GM12878 (cell line): ENCODE measurements around the gene BRD9. TPM values are rescaled to one million over a fixed set of nuclear protein-coding genes. Genes with fewer than 3 reads are reported as not detected.

Experiments
- ATAC-seq: fragments of 200-7000 bp; cut with Tn5 transposase; 3 replicates; pipeline ENCODE4 v1.9.1; 2020; ENCODE audit warnings: mild to moderate bottlenecking, moderate library complexity
- BruUV-seq: library from RNA; stranded (reverse); fragments of 400-500 nt; replicated peaks from 2 replicates; lab custom pipeline; 2021; lab: Mats Ljungman, UMichigan
- CTCF ChIA-PET: fragments of 300-600 bp; sonication (Branson Sonifier 250); formaldehyde crosslinking; extraction: SDS; loops from one replicate; lab custom pipeline; 2021; ENCODE audit warnings: inconsistent platforms; lab: Yijun Ruan, JAX
- POLR2A ChIA-PET: fragments of 350-600 bp; formaldehyde crosslinking; extraction: SDS; loops from one replicate; lab custom pipeline; 2021; ENCODE audit warnings: inconsistent platforms; lab: Charles Lee
- RAD21 ChIA-PET: fragments of 300-600 bp; sonication (Branson Sonifier 250); formaldehyde crosslinking; loops from one replicate; lab custom pipeline; 2023; ENCODE audit warnings: antibody characterized with exemption; ENCODE audit not compliant: unreplicated experiment; lab: Charles Lee
- SMC1A ChIA-PET: fragments of 300-600 bp; sonication (Branson Sonifier 250); formaldehyde crosslinking; loops from one replicate; lab custom pipeline; 2023; ENCODE audit not compliant: unreplicated experiment, uncharacterized antibody; lab: Charles Lee
- DNase-seq: peaks from one replicate; pipeline ENCODE4 v3.0.0-alpha.2; 2011; ENCODE audit warnings: low read depth, low spot score
- FAIRE-seq: peaks from 3 replicates; lab custom pipeline; 2011; peaks lifted over from hg19 to GRCh38; lab: Jason Lieb, UNC
- H2AFZ ChIP-seq: 2 replicates; pipeline ENCODE4 v1.6.0; 2011; ENCODE audit warnings: low read depth, low read length, control low read depth; ENCODE audit not compliant: control insufficient read depth
- H3K27ac ChIP-seq: 2 replicates; pipeline ENCODE4 v1.5.1; 2011; ENCODE audit warnings: control low read depth; ENCODE audit not compliant: control insufficient read depth, insufficient read depth
- H3K27me3 ChIP-seq, 2 experiments: replicated peaks in 1 of 2; 2 replicates each; pipeline versions ENCODE4 v1.6.0 to v1.6.1; 2011; ENCODE audit warnings: low read length in 1 of 2; ENCODE audit not compliant: control insufficient read depth in 2 of 2, insufficient read depth in 2 of 2
- H3K36me3 ChIP-seq, 2 experiments: 2 replicates each; pipeline ENCODE4 v1.5.1; 2011; ENCODE audit warnings: low read length in 1 of 2; ENCODE audit not compliant: control insufficient read depth in 2 of 2, insufficient read depth in 2 of 2
- H3K4me1 ChIP-seq: 2 replicates; pipeline ENCODE4 v1.6.1; 2011; ENCODE audit warnings: mild to moderate bottlenecking, low read length, moderate library complexity, mixed read lengths; ENCODE audit not compliant: control insufficient read depth, insufficient read depth
- H3K4me2 ChIP-seq: 2 replicates; pipeline ENCODE4 v1.6.0; 2011; ENCODE audit warnings: control low read depth; ENCODE audit not compliant: control insufficient read depth, insufficient read depth
- H3K4me3 ChIP-seq: fragments of 200-600 bp; sonication (generic); 2 replicates; pipeline ENCODE4 v1.5.1; 2016
- H3K79me2 ChIP-seq: 2 replicates; pipeline ENCODE4 v1.6.0; 2011; ENCODE audit warnings: low read length; ENCODE audit not compliant: control insufficient read depth, insufficient read depth
- H3K9ac ChIP-seq: 2 replicates; pipeline ENCODE4 v1.8.0; 2011; ENCODE audit warnings: low read length, control low read depth, mixed read lengths; ENCODE audit not compliant: control insufficient read depth, insufficient read depth
- H3K9me3 ChIP-seq: replicated peaks from 3 replicates; pipeline ENCODE4 v1.5.1; 2011; ENCODE audit warnings: mild to moderate bottlenecking, low read length; ENCODE audit not compliant: control insufficient read depth, insufficient read depth
- H4K20me1 ChIP-seq: 2 replicates; pipeline ENCODE4 v1.6.0; 2011; ENCODE audit not compliant: control insufficient read depth, insufficient read depth
- CEBPB ChIP-seq, 2 experiments: fragments of 150-350 bp in 1 of 2; IDR thresholded peaks; 2 replicates each; pipeline ENCODE4 v1.6.1; 2012 to 2014; ENCODE audit warnings: low read depth in 2 of 2, low read length in 2 of 2, borderline replicate concordance in 1 of 2, inconsistent platforms in 1 of 2
- ESRRA ChIP-seq: IDR thresholded peaks from 2 replicates; pipeline ENCODE4 v1.6.1; 2012; ENCODE audit warnings: mild to moderate bottlenecking, low read length, improper control_type of control experiment
- FOXM1 ChIP-seq: IDR thresholded peaks from 2 replicates; pipeline ENCODE4 v1.6.1; 2012; ENCODE audit warnings: low read depth, mild to moderate bottlenecking, inconsistent platforms, low read length, moderate library complexity
- MEF2A ChIP-seq: IDR thresholded peaks from 2 replicates; pipeline ENCODE4 v1.6.1; 2011; ENCODE audit warnings: low read depth, mild to moderate bottlenecking, low read length, moderate library complexity; ENCODE audit not compliant: insufficient read depth
- NFYA ChIP-seq: IDR thresholded peaks from 2 replicates; pipeline ENCODE4 v1.6.1; 2011; ENCODE audit warnings: low read depth, mild to moderate bottlenecking, low read length, improper control_type of control experiment, borderline replicate concordance
- NR2C2 ChIP-seq: IDR thresholded peaks from 2 replicates; pipeline ENCODE4 v1.6.1; 2011; ENCODE audit warnings: borderline replicate concordance, low read depth; ENCODE audit not compliant: control insufficient read depth, insufficient read length
- RB1 ChIP-seq: fragments of 450-650 bp; formaldehyde crosslinking; IDR thresholded peaks from 2 replicates; pipeline ENCODE4 v1.6.1; 2017; ENCODE audit warnings: mild to moderate bottlenecking, borderline replicate concordance
- SMC3 ChIP-seq: IDR thresholded peaks from 2 replicates; pipeline ENCODE4 v1.6.1; 2011; ENCODE audit warnings: low read length, improper control_type of control experiment, borderline replicate concordance
- TARDBP ChIP-seq: IDR thresholded peaks from 2 replicates; pipeline ENCODE4 v1.6.1; 2016; ENCODE audit warnings: borderline replicate concordance
- TBL1XR1 ChIP-seq: IDR thresholded peaks from 2 replicates; pipeline ENCODE4 v1.6.1; 2012; ENCODE audit warnings: low read depth, low read length, improper control_type of control experiment
- TCF3 ChIP-seq: IDR thresholded peaks from 2 replicates; pipeline ENCODE4 v1.6.1; 2012; ENCODE audit warnings: low read depth, mild to moderate bottlenecking, low read length, borderline replicate concordance; ENCODE audit not compliant: insufficient read depth
- WGBS: methylation state at CpG from one replicate; pipeline ENCODE4 v1.1.6; 2016; ENCODE audit warnings: low lambda C conversion rate; ENCODE audit not compliant: insufficient replicate concordance, insufficient coverage; ENCODE audit errors: missing lambda C conversion rate; 5-methylcytosine and 5-hydroxymethylcytosine counted together
- in situ Hi-C: fragments of 300-500 bp; cut with MboI; formaldehyde crosslinking; loops from 9 replicates; pipeline ENCODE4 v1.14.3; 2018; ENCODE audit warnings: mixed read lengths
- intact Hi-C: fragments of 100-400 bp; cut with micrococcal nuclease; formaldehyde crosslinking; loops from one replicate; pipeline ENCODE4 v1.14.2; 2022; ENCODE audit not compliant: unreplicated experiment
- polyA plus RNA-seq, 11 experiments: library from polyadenylated mRNA; depleted of rRNA in 4 of 11; unstranded in 6 of 11; stranded (reverse) in 5 of 11; fragments of >200 nt; fragmentation: Nextera tagmentation in 4 of 11; fragmentation: Illumina TruSeq in 1 of 11; extraction: Ambion mirVana in 4 of 11; extraction: Trizol in 1 of 11; gene quantifications; 1 replicate in 1 of 11; 2 replicates in 10 of 11; pipeline versions ENCODE4 v1.2.1 to v1.2.3, GENCODE V29; 2011 to 2016; ENCODE audit warnings: inconsistent platforms in 2 of 11, missing spikeins in 2 of 11, low read depth in 1 of 11
- total RNA-seq, 4 experiments: library from RNA; depleted of rRNA in 3 of 4; stranded (reverse); fragments of >200 nt in 3 of 4; fragmentation: Illumina TruSeq in 1 of 4; extraction: Trizol in 1 of 4; gene quantifications; 2 replicates each; pipeline versions ENCODE4 v1.2.1 to v1.2.3, GENCODE V29; 2013 to 2021
- TF ChIP-seq, protein P1 (sequence below): fragments of 150-350 bp; IDR thresholded peaks from 2 replicates; pipeline ENCODE4 v1.6.1; 2014; ENCODE audit warnings: mild to moderate bottlenecking, low read depth, low read length
- TF ChIP-seq, protein P2 (sequence below), 3 experiments: IDR thresholded peaks in 2 of 3; conservative IDR thresholded peaks in 1 of 3; 2 replicates each; pipeline ENCODE4 v1.5.1; 2011; ENCODE audit warnings: low read depth in 3 of 3, low read length in 3 of 3, mild to moderate bottlenecking in 3 of 3, control low read depth in 2 of 3, moderate library complexity in 2 of 3, inconsistent platforms in 1 of 3, mixed read lengths in 1 of 3; ENCODE audit not compliant: control insufficient read depth in 2 of 3, insufficient read depth in 1 of 3; ENCODE audit errors: extremely low read depth in 1 of 3
- TF ChIP-seq, protein P3 (sequence below): IDR thresholded peaks from 2 replicates; pipeline ENCODE4 v1.6.1; 2011; ENCODE audit warnings: borderline replicate concordance, low read depth, mild to moderate bottlenecking, moderate library complexity, mixed read lengths, low read length; ENCODE audit not compliant: insufficient read depth; ENCODE audit errors: extremely low read length
- TF ChIP-seq, protein P4 (sequence below): fragments of 450-650 bp; IDR thresholded peaks from 2 replicates; pipeline ENCODE4 v1.6.1; 2017; ENCODE audit warnings: mild to moderate bottlenecking, moderate library complexity

Gene BRD9
- total and polyA plus RNA-seq, 10 of the 15 experiments (the other 5 are each of a cell fraction or from before 2014, with no cell fraction given), result 2.0 to 48.6 (median 32.4) TPM

DNA sequence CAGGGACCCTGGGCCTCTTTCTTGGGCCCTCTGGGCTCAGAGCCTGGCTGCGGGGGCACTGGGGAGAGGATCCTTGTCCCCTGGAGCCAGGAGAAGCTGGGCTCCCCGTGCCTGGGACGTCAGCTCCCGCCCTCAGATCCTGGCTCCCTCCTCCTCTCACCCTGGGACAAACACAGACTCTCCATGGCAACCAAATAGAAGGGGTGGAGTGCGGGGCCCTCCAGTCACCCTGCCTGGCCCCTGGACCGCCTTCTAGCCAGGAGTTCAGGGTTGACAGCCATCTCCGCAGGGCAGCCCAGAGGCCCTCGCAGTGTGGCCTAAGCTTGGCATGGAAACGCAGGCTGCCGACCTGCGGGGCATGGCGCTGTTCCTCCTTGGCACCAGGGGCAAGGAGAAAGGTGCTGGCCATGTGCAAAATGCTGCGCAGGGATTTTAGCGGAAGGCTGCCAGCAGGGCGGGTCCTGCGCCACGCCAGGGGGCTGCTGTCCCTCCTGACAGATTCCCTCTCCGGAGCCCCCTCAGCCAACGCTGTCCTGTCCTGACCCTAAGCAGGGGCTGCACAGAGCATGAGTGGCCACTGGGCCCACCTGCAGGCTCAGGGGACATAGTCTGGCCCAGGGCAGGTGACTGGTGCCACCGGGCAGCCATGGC, 42.8 kb downstream of the BRD9 start:
- ChIA-PET CTCF (no interaction called here), RAD21 (no interaction called here), SMC1A (no interaction called here), POLR2A (no interaction called here)
- Histone ChIP-seq H3K36me3 (no peaks in the 10 kb centered on the region), H4K20me1 (no peaks in the 10 kb centered on the region), H3K27ac (no peak overlapping the region), H3K79me2 (no peaks in the 10 kb centered on the region), H3K9me3 (no peaks in the 10 kb centered on the region), H3K4me1 (no peaks in the 10 kb centered on the region), H3K4me2 (no peak overlapping the region), H3K4me3 (no peak overlapping the region), H3K27me3 (no peaks in the 10 kb centered on the region), H2AFZ (no peak overlapping the region), H3K9ac (no peak overlapping the region)
- BruUV-seq, result no TSS peak
- WGBS, result 80% methylated on average over 20 of the region's 20 CpGs
- DNase-seq, result no peak
- intact Hi-C loops, result loop anchor here (2.0 kb wide), 1 partner anchor 95 kb away; no protein-coding TSS in a partner anchor
- ATAC-seq, result no peak
- in situ Hi-C loops, result loop anchor here (5.0 kb wide), 1 partner anchor 97 kb away; no protein-coding TSS in a partner anchor
- no peak for FAIRE-seq
- TF ChIP-seq, protein P1, sequence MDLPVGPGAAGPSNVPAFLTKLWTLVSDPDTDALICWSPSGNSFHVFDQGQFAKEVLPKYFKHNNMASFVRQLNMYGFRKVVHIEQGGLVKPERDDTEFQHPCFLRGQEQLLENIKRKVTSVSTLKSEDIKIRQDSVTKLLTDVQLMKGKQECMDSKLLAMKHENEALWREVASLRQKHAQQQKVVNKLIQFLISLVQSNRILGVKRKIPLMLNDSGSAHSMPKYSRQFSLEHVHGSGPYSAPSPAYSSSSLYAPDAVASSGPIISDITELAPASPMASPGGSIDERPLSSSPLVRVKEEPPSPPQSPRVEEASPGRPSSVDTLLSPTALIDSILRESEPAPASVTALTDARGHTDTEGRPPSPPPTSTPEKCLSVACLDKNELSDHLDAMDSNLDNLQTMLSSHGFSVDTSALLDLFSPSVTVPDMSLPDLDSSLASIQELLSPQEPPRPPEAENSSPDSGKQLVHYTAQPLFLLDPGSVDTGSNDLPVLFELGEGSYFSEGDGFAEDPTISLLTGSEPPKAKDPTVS, result no peak
- TF ChIP-seq RB1, result no peak
- TF ChIP-seq NR2C2, result no peak
- TF ChIP-seq, protein P2, sequence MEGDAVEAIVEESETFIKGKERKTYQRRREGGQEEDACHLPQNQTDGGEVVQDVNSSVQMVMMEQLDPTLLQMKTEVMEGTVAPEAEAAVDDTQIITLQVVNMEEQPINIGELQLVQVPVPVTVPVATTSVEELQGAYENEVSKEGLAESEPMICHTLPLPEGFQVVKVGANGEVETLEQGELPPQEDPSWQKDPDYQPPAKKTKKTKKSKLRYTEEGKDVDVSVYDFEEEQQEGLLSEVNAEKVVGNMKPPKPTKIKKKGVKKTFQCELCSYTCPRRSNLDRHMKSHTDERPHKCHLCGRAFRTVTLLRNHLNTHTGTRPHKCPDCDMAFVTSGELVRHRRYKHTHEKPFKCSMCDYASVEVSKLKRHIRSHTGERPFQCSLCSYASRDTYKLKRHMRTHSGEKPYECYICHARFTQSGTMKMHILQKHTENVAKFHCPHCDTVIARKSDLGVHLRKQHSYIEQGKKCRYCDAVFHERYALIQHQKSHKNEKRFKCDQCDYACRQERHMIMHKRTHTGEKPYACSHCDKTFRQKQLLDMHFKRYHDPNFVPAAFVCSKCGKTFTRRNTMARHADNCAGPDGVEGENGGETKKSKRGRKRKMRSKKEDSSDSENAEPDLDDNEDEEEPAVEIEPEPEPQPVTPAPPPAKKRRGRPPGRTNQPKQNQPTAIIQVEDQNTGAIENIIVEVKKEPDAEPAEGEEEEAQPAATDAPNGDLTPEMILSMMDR (IDR thresholded peaks at IDR 0.05 in 2 of 3, conservative IDR thresholded peaks at IDR 0.05 in 1 of 3; ENCODE audit: control insufficient read depth in 2 of 3, extremely low read depth in 1 of 3, insufficient read depth in 1 of 3, low read depth in 3 of 3, low read length in 3 of 3), result no peak
- TF ChIP-seq, protein P3, sequence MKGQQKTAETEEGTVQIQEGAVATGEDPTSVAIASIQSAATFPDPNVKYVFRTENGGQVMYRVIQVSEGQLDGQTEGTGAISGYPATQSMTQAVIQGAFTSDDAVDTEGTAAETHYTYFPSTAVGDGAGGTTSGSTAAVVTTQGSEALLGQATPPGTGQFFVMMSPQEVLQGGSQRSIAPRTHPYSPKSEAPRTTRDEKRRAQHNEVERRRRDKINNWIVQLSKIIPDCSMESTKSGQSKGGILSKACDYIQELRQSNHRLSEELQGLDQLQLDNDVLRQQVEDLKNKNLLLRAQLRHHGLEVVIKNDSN, result no peak
- no peak for TF ChIP-seq NFYA
- TF ChIP-seq, protein P4, sequence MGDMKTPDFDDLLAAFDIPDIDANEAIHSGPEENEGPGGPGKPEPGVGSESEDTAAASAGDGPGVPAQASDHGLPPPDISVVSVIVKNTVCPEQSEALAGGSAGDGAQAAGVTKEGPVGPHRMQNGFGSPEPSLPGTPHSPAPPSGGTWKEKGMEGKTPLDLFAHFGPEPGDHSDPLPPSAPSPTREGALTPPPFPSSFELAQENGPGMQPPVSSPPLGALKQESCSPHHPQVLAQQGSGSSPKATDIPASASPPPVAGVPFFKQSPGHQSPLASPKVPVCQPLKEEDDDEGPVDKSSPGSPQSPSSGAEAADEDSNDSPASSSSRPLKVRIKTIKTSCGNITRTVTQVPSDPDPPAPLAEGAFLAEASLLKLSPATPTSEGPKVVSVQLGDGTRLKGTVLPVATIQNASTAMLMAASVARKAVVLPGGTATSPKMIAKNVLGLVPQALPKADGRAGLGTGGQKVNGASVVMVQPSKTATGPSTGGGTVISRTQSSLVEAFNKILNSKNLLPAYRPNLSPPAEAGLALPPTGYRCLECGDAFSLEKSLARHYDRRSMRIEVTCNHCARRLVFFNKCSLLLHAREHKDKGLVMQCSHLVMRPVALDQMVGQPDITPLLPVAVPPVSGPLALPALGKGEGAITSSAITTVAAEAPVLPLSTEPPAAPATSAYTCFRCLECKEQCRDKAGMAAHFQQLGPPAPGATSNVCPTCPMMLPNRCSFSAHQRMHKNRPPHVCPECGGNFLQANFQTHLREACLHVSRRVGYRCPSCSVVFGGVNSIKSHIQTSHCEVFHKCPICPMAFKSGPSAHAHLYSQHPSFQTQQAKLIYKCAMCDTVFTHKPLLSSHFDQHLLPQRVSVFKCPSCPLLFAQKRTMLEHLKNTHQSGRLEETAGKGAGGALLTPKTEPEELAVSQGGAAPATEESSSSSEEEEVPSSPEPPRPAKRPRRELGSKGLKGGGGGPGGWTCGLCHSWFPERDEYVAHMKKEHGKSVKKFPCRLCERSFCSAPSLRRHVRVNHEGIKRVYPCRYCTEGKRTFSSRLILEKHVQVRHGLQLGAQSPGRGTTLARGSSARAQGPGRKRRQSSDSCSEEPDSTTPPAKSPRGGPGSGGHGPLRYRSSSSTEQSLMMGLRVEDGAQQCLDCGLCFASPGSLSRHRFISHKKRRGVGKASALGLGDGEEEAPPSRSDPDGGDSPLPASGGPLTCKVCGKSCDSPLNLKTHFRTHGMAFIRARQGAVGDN, result no peak
- no peak for TF ChIP-seq TBL1XR1
- TF ChIP-seq MEF2A, result no peak
- TF ChIP-seq SMC3, result no peak
- TF ChIP-seq CEBPB (IDR thresholded peaks at IDR 0.05; ENCODE audit: borderline replicate concordance in 1 of 2, low read depth in 2 of 2, low read length in 2 of 2), result no peak
- TF ChIP-seq TARDBP, result no peak
- no peak for TF ChIP-seq FOXM1
- TF ChIP-seq TCF3, result no peak
- TF ChIP-seq ESRRA, result no peak
